SK-N-MC (cell line): ENCODE data around the gene UBAP1.

Experiments
- EZH2 ChIP-seq: fragments of 200-600 bp; sonication (generic); IDR thresholded peaks from one replicate; pipeline ENCODE4 v1.6.1; 2017; ENCODE audit warnings: antibody characterized with exemption
- POLR2AphosphoS5 ChIP-seq: IDR thresholded peaks from 2 replicates; pipeline ENCODE4 v1.6.1; 2012; ENCODE audit warnings: mild to moderate bottlenecking, low read depth, low read length, borderline replicate concordance

GRCh38 chr9:34275811-34276210 is 97.0 kb downstream of the UBAP1 start:
- TF ChIP-seq POLR2AphosphoS5 (no peak), EZH2 (no peak)
